Measurements from ENCODE around the gene PTPRO.

- TF ChIP-seq CTCF (conservative IDR thresholded peaks at IDR 0.05), result no peak
- TF ChIP-seq ZFX (IDR thresholded peaks at IDR 0.05), result no peak
Observed at GRCh38 chr12:15540469-15540872, 218.2 kb downstream of the PTPRO start.
